PC-9 (cell line): ENCODE results near the gene KRTDAP.

ENCODE experiments used
- EZH2 ChIP-seq: fragments of 200-600 bp; sonication (generic); IDR thresholded peaks from 2 replicates; pipeline ENCODE4 v1.8.0; 2017; ENCODE audit warnings: antibody characterized with exemption, low read depth
- TF ChIP-seq, protein P1 (sequence below): fragments of 200-600 bp; sonication (generic); conservative IDR thresholded peaks from 2 replicates; pipeline ENCODE4 v1.6.1; 2017; ENCODE audit warnings: mixed run types, antibody characterized with exemption, mild to moderate bottlenecking, moderate library complexity

DNA sequence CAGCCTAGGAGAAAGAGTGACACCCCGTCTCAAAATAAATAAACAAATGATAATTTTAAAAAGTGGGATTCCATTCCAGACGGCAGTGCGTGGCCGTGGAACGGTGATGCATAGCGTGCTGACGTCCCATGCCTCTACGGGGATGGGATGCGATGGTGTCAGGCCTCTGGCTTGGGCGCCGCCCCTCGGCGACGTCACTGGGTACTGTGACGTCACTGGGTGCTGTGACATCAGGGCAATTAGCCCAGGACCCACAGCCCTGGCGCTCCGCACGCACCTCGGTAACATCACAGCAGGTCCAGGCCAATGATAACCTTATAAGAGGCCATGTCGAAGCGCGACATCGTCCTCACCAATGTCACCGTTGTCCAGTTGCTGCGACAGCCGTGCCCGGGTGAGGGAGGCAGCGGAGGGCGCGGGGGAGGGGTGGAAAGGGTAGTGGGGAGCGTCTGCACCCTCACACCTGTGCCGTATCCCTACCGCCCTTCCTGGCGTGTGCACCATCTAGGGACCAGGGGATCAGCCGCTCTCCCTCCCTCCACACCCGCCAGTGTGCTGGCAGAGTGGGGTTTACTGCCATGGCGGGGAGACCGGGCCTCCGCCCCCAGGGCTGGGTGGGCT is 43.0 kb upstream of the KRTDAP start, which contains the start of gene GAPDHS:
- TF ChIP-seq, protein P1, sequence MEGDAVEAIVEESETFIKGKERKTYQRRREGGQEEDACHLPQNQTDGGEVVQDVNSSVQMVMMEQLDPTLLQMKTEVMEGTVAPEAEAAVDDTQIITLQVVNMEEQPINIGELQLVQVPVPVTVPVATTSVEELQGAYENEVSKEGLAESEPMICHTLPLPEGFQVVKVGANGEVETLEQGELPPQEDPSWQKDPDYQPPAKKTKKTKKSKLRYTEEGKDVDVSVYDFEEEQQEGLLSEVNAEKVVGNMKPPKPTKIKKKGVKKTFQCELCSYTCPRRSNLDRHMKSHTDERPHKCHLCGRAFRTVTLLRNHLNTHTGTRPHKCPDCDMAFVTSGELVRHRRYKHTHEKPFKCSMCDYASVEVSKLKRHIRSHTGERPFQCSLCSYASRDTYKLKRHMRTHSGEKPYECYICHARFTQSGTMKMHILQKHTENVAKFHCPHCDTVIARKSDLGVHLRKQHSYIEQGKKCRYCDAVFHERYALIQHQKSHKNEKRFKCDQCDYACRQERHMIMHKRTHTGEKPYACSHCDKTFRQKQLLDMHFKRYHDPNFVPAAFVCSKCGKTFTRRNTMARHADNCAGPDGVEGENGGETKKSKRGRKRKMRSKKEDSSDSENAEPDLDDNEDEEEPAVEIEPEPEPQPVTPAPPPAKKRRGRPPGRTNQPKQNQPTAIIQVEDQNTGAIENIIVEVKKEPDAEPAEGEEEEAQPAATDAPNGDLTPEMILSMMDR: no peak
- no peak for TF ChIP-seq EZH2
